Measurements from ENCODE around the gene NDUFB4. TPM values are rescaled to one million over a fixed set of nuclear protein-coding genes. Genes with fewer than 3 reads are reported as not detected.

The NDUFB4 gene
- polyA plus RNA-seq, 1 donor (not counting 4 experiments of a cell fraction or from before 2014, with no cell fraction given), result 143 TPM

DNA sequence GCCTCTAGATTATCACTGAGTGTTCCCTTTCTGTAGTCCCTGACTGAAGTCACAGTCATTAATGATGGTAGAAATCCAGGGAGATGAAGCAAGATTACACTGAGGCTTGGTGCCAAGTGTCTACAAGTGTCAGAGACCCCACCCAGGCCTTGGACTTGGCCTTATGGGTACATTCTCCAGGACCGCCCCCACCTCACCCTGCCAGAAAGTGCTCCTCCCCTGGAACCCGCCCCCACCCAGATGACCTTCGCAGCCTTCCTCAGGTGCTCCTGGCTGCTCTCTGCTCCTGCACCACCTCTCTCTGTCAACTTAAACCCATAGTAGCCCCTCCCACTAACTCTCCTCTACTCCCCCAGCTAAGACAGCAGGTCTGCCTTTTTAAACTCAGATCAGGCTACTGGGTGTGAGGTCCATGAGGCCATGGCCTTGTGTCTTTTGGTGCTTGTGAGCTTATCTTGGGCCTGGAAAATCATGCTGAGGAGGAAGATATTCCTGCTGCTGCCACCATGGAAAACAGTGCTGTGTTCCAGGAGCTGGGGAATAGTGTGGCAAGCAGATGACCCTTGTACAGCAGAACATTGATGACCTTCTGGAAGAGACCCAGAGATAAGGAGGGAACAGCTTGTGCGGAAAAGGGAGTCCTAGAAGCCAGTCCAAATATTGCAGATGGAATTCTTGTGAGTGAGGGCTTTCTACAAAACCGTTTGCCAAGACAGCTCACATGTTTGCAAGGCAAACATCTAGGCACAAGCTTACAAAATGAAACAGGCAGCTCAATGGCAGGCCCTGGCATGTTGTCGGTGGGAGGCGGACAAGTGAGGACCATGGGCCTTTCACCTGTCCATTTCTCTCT, 40.3 kb upstream of the NDUFB4 start:
- H3K4me1 ChIP-seq (ENCODE audit: control insufficient read depth, extremely low read depth, insufficient read depth, low read length), result peaks cover 12% of the 10 kb centered on the region
- no peak overlapping the region for H3K4me3 ChIP-seq (ENCODE audit: control insufficient read depth in 2 of 3, extremely low read depth in 1 of 3, insufficient read depth in 2 of 3, low read depth in 1 of 3, low read length in 3 of 3)
- TF ChIP-seq EZH2 (IDR thresholded peaks at IDR 0.05; ENCODE audit: low read length), result no peak
- H3K36me3 ChIP-seq (ENCODE audit: control insufficient read depth in 2 of 2, extremely low read depth in 1 of 2, insufficient read depth in 2 of 2, low read length in 2 of 2), result no peaks in the 10 kb centered on the region
- no peak overlapping the region for H3K27ac ChIP-seq (ENCODE audit: control insufficient read depth, insufficient read depth, low read length)
- H3K79me2 ChIP-seq (ENCODE audit: control insufficient read depth, insufficient read depth, low read length), result no peaks in the 10 kb centered on the region
- no peak overlapping the region for H3K4me2 ChIP-seq (ENCODE audit: control insufficient read depth, extremely low read depth, insufficient read depth, low read depth, low read length)
- no peaks in the 10 kb centered on the region for H3K9me1 ChIP-seq (ENCODE audit: control insufficient read depth, extremely low read depth, insufficient read depth, low read length)
- H3K9me3 ChIP-seq (ENCODE audit: control insufficient read depth, low read depth, low read length), result no peaks in the 10 kb centered on the region
- H4K20me1 ChIP-seq (ENCODE audit: control insufficient read depth, extremely low read depth, insufficient read depth, low read length), result no peaks in the 10 kb centered on the region
- dilution Hi-C loops (cut with MboI; ENCODE audit: extremely low pct_ligation_motif_present, low sequenced_read_pairs), result no loop called here
- DNase-seq (ENCODE audit: low read depth, low spot score) (no peak), FAIRE-seq (no peak)
- no peak overlapping the region for H3K9ac ChIP-seq (ENCODE audit: control insufficient read depth, extremely low read depth, insufficient read depth, low read length)
- no peaks in the 10 kb centered on the region for H3K27me3 ChIP-seq (ENCODE audit: control insufficient read depth, extremely low read depth, insufficient read depth, low read length)
- H2AFZ ChIP-seq (ENCODE audit: control insufficient read depth, low read length), result no peak overlapping the region

DNA sequence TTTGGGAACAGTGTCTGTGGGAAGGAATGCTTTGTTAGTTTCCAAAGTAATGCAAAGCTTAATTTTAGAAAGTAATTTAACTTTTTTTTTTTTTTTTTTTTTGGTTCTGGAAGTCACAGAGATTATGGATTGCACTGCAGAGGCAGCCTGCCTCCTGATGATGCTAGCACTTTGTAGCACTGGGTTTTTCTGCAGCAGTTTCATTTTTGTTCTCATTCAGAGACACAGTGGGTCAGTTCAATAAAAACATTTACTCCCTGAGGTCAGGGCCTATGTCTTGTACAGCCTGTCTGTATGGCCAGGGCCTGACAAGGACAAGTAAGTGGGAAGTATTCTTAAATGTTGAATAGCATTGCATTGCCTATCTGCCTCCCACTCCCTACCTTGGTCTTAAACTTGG, 39.0 kb upstream of the NDUFB4 start:
- Histone ChIP-seq H3K36me3 (ENCODE audit: control insufficient read depth in 2 of 2, extremely low read depth in 1 of 2, insufficient read depth in 2 of 2, low read length in 2 of 2) (no peaks in the 10 kb centered on the region), H3K9ac (ENCODE audit: control insufficient read depth, extremely low read depth, insufficient read depth, low read length) (no peak overlapping the region), H3K27ac (ENCODE audit: control insufficient read depth, insufficient read depth, low read length) (no peak overlapping the region), H3K79me2 (ENCODE audit: control insufficient read depth, insufficient read depth, low read length) (no peaks in the 10 kb centered on the region), H3K9me3 (ENCODE audit: control insufficient read depth, low read depth, low read length) (no peaks in the 10 kb centered on the region), H3K4me3 (ENCODE audit: control insufficient read depth in 2 of 3, extremely low read depth in 1 of 3, insufficient read depth in 2 of 3, low read depth in 1 of 3, low read length in 3 of 3) (no peak overlapping the region), H3K9me1 (ENCODE audit: control insufficient read depth, extremely low read depth, insufficient read depth, low read length) (no peaks in the 10 kb centered on the region), H3K4me2 (ENCODE audit: control insufficient read depth, extremely low read depth, insufficient read depth, low read depth, low read length) (no peak overlapping the region), H3K27me3 (ENCODE audit: control insufficient read depth, extremely low read depth, insufficient read depth, low read length) (no peaks in the 10 kb centered on the region), H4K20me1 (ENCODE audit: control insufficient read depth, extremely low read depth, insufficient read depth, low read length) (no peaks in the 10 kb centered on the region), H3K4me1 (ENCODE audit: control insufficient read depth, extremely low read depth, insufficient read depth, low read length) (peaks cover 12% of the 10 kb centered on the region), H2AFZ (ENCODE audit: control insufficient read depth, low read length) (no peak overlapping the region)
- DNase-seq (ENCODE audit: low read depth, low spot score) (no peak), FAIRE-seq (no peak)
- TF ChIP-seq, protein P1, sequence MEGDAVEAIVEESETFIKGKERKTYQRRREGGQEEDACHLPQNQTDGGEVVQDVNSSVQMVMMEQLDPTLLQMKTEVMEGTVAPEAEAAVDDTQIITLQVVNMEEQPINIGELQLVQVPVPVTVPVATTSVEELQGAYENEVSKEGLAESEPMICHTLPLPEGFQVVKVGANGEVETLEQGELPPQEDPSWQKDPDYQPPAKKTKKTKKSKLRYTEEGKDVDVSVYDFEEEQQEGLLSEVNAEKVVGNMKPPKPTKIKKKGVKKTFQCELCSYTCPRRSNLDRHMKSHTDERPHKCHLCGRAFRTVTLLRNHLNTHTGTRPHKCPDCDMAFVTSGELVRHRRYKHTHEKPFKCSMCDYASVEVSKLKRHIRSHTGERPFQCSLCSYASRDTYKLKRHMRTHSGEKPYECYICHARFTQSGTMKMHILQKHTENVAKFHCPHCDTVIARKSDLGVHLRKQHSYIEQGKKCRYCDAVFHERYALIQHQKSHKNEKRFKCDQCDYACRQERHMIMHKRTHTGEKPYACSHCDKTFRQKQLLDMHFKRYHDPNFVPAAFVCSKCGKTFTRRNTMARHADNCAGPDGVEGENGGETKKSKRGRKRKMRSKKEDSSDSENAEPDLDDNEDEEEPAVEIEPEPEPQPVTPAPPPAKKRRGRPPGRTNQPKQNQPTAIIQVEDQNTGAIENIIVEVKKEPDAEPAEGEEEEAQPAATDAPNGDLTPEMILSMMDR (optimal IDR thresholded peaks at IDR 0.05 in 1 of 3, IDR thresholded peaks at IDR 0.05 in 1 of 3, conservative IDR thresholded peaks at IDR 0.05 in 1 of 3; ENCODE audit: extremely low read depth in 1 of 3, insufficient read depth in 2 of 3, low read length in 3 of 3), result no peak
- no peak for TF ChIP-seq EZH2 (IDR thresholded peaks at IDR 0.05; ENCODE audit: low read length)
- dilution Hi-C loops (cut with MboI; ENCODE audit: extremely low pct_ligation_motif_present, low sequenced_read_pairs), result no loop called here
